GM12891 (cell line): Measurements from ENCODE around the gene NAPEPLD.
"Not testable (repeated sequence)": the region's sequence is repeated elsewhere in the genome, so short reads cannot be mapped to it uniquely, and the experiment has no call there.

Experiments
- DNase-seq: peaks from one replicate; pipeline ENCODE4 v3.0.0; 2011; ENCODE audit warnings: low spot score; ENCODE audit not compliant: insufficient read length
- FAIRE-seq: peaks from 2 replicates; lab custom pipeline; 2011; peaks lifted over from hg19 to GRCh38; lab: Jason Lieb, UNC
- PAX5 ChIP-seq: IDR thresholded peaks from 2 replicates; pipeline ENCODE4 v1.6.1; 2011; ENCODE audit warnings: low read length, moderate library complexity, mild to moderate bottlenecking; ENCODE audit not compliant: insufficient read depth, severe bottlenecking
- POLR2A ChIP-seq: IDR thresholded peaks from 2 replicates; pipeline ENCODE4 v1.6.1; 2011; ENCODE audit warnings: low read depth, low read length, control low read depth
- POLR2AphosphoS5 ChIP-seq: IDR thresholded peaks from 2 replicates; pipeline ENCODE4 v1.6.1; 2011; ENCODE audit warnings: low read depth, low read length, control low read depth
- POU2F2 ChIP-seq: IDR thresholded peaks from 2 replicates; pipeline ENCODE4 v1.6.1; 2011; ENCODE audit warnings: low read depth, mild to moderate bottlenecking, control low read depth, low read length, moderate library complexity
- SPI1 ChIP-seq: IDR thresholded peaks from 2 replicates; pipeline ENCODE4 v1.6.1; 2011; ENCODE audit warnings: low read depth, low read length, control low read depth
- TAF1 ChIP-seq: IDR thresholded peaks from 2 replicates; pipeline ENCODE4 v1.6.1; 2011; ENCODE audit warnings: low read depth, low read length, control low read depth

NAPEPLD gene

GRCh38 chr7:103121641-103122040, 27.3 kb downstream of the NAPEPLD start:
- FAIRE-seq (no peak), DNase-seq (no peak)
- TF ChIP-seq POU2F2 (no peak), SPI1 (no peak), PAX5 (no peak), POLR2A (no peak), POLR2AphosphoS5 (no peak), TAF1 (no peak)

- FAIRE-seq (no peak), DNase-seq (no peak)
- TF ChIP-seq PAX5 (no peak), POLR2A (no peak), SPI1 (no peak), POLR2AphosphoS5 (no peak), TAF1 (no peak), POU2F2 (no peak)
Observed at GRCh38 chr7:103120362-103120761, 28.5 kb downstream of the NAPEPLD start.

- FAIRE-seq (no peak), DNase-seq (no peak)
Observed at GRCh38 chr7:103119791-103120291, 29.1 kb downstream of the NAPEPLD start.

GRCh38 chr7:103117465-103117864, 31.4 kb downstream of the NAPEPLD start:
- FAIRE-seq (no peak), DNase-seq (no peak)
- TF ChIP-seq PAX5, result no peak
- TF ChIP-seq POU2F2, result no peak
- TF ChIP-seq TAF1, result no peak
- no peak for TF ChIP-seq SPI1
- TF ChIP-seq POLR2AphosphoS5, result no peak
- no peak for TF ChIP-seq POLR2A

More at GRCh38 chr7:103119791-103120291, 29.1 kb downstream of the NAPEPLD start:
- TF ChIP-seq POLR2A, result no peak
- no peak for TF ChIP-seq POLR2AphosphoS5
- no peak for TF ChIP-seq TAF1
- no peak for TF ChIP-seq POU2F2
- TF ChIP-seq PAX5, result no peak
- no peak for TF ChIP-seq SPI1

- FAIRE-seq (no peak), DNase-seq (no peak)
- no peak for TF ChIP-seq POU2F2
- no peak for TF ChIP-seq POLR2AphosphoS5
Observed at GRCh38 chr7:103116991-103117390, 31.9 kb downstream of the NAPEPLD start.

- FAIRE-seq (no peak), DNase-seq (no peak)
- TF ChIP-seq POLR2A, result no peak
- TF ChIP-seq POU2F2, result no peak
- no peak for TF ChIP-seq TAF1
- TF ChIP-seq PAX5, result no peak
- no peak for TF ChIP-seq SPI1
- no peak for TF ChIP-seq POLR2AphosphoS5
Observed at GRCh38 chr7:103116511-103116910, 32.4 kb downstream of the NAPEPLD start.

- FAIRE-seq (no peak), DNase-seq (no peak)
- TF ChIP-seq POU2F2 (no peak), SPI1 (no peak), TAF1 (no peak), PAX5 (no peak), POLR2A (no peak), POLR2AphosphoS5 (no peak)
Observed at GRCh38 chr7:103115771-103116170, 33.1 kb downstream of the NAPEPLD start.

GRCh38 chr7:103114576-103115008, 34.3 kb downstream of the NAPEPLD start:
- FAIRE-seq (no peak), DNase-seq (no peak)
- TF ChIP-seq TAF1 (no peak), SPI1 (no peak), POU2F2 (no peak), PAX5 (no peak), POLR2A (no peak), POLR2AphosphoS5 (no peak)

- no peak for TF ChIP-seq POLR2A
- no peak for TF ChIP-seq POU2F2
- no peak for TF ChIP-seq PAX5
- no peak for TF ChIP-seq POLR2AphosphoS5
- FAIRE-seq (no peak), DNase-seq (no peak)
Observed at GRCh38 chr7:103113164-103113563, 35.7 kb downstream of the NAPEPLD start.

- FAIRE-seq, result not testable (repeated sequence)
Observed at GRCh38 chr7:103106703-103107070, 42.2 kb downstream of the NAPEPLD start.

GRCh38 chr7:103106005-103106702, 42.7 kb downstream of the NAPEPLD start:
- FAIRE-seq (no peak), DNase-seq (no peak)
- TF ChIP-seq PAX5 (no peak), TAF1 (no peak), POU2F2 (no peak), POLR2A (no peak), SPI1 (no peak), POLR2AphosphoS5 (no peak)

More at GRCh38 chr7:103106703-103107070, 42.2 kb downstream of the NAPEPLD start:
- not testable (repeated sequence) for DNase-seq
